SK-N-SH treated with all-trans-retinoic acid at 6 μM for 48 hours (cell line): ENCODE measurements around the gene PDLIM7.
A peak's percentile ranks its signal among the peaks of the same experiment; 100 is the strongest.

ENCODE experiments used
- ATAC-seq: fragments of 200-7000 bp; cut with Tn5 transposase; 3 replicates; pipeline ENCODE4 v1.9.1; 2020; ENCODE audit warnings: mild to moderate bottlenecking, moderate library complexity
- ARNTL ChIP-seq: fragments of 450-650 bp; formaldehyde crosslinking; IDR thresholded peaks from 2 replicates; pipeline ENCODE4 v1.5.0; 2020; ENCODE audit warnings: low read depth, mild to moderate bottlenecking, moderate library complexity, borderline replicate concordance
- BACH2 ChIP-seq: fragments of 250-450 bp; sonication (Bioruptor Pico); IDR thresholded peaks from 2 replicates; pipeline ENCODE4 v1.9.0; 2021; ENCODE audit warnings: mild to moderate bottlenecking, borderline replicate concordance
- CREB5 ChIP-seq: fragments of 250-450 bp; sonication (Bioruptor Pico); IDR thresholded peaks from 2 replicates; pipeline ENCODE4 v1.5.1; 2020; ENCODE audit warnings: low read depth, mild to moderate bottlenecking, moderate library complexity
- CSDC2 ChIP-seq: fragments of 250-450 bp; sonication (Bioruptor Pico); IDR thresholded peaks from 2 replicates; pipeline ENCODE4 v1.5.0; 2020; ENCODE audit warnings: mild to moderate bottlenecking, moderate library complexity
- ESRRG ChIP-seq: fragments of 250-450 bp; sonication (Bioruptor Pico); IDR thresholded peaks from 2 replicates; pipeline ENCODE4 v1.6.1; 2021; ENCODE audit warnings: mild to moderate bottlenecking
- GLIS3 ChIP-seq: fragments of 250-450 bp; sonication (Bioruptor Pico); IDR thresholded peaks from 2 replicates; pipeline ENCODE4 v1.5.0; 2020; ENCODE audit warnings: mild to moderate bottlenecking, moderate library complexity
- ISL1 ChIP-seq: fragments of 250-450 bp; sonication (Bioruptor Pico); IDR thresholded peaks from 2 replicates; pipeline ENCODE4 v2.1.2; 2022; ENCODE audit warnings: mild to moderate bottlenecking, moderate library complexity
- OSR1 ChIP-seq: fragments of 250-450 bp; sonication (Bioruptor Pico); IDR thresholded peaks from 2 replicates; pipeline ENCODE4 v1.8.0; 2022; ENCODE audit warnings: moderate library complexity, mild to moderate bottlenecking, inconsistent platforms
- PPARA ChIP-seq: fragments of 250-450 bp; sonication (Bioruptor Pico); IDR thresholded peaks from 2 replicates; pipeline ENCODE4 v1.5.0; 2020; ENCODE audit warnings: mild to moderate bottlenecking, borderline replicate concordance
- RARB ChIP-seq: fragments of 250-450 bp; sonication (Bioruptor Pico); IDR thresholded peaks from 2 replicates; pipeline ENCODE4 v1.8.0; 2021; ENCODE audit warnings: mild to moderate bottlenecking, moderate library complexity
- SNAI2 ChIP-seq: fragments of 250-450 bp; sonication (Bioruptor Pico); IDR thresholded peaks from 2 replicates; pipeline ENCODE4 v1.5.0; 2020; ENCODE audit warnings: mild to moderate bottlenecking, moderate library complexity
- TCF4 ChIP-seq: fragments of 250-450 bp; sonication (Bioruptor Pico); IDR thresholded peaks from 2 replicates; pipeline ENCODE4 v1.8.0; 2021; ENCODE audit warnings: mild to moderate bottlenecking, moderate library complexity, borderline replicate concordance
- ZFP3 ChIP-seq: fragments of 250-450 bp; sonication (Bioruptor Pico); IDR thresholded peaks from 2 replicates; pipeline ENCODE4 v1.5.0; 2020; ENCODE audit warnings: mild to moderate bottlenecking, moderate library complexity
- ZFP30 ChIP-seq: fragments of 450-650 bp; formaldehyde crosslinking; IDR thresholded peaks from 2 replicates; pipeline ENCODE4 v1.5.0; 2022; ENCODE audit warnings: mild to moderate bottlenecking, moderate library complexity
- ZNF565 ChIP-seq: fragments of 450-650 bp; formaldehyde crosslinking; conservative IDR thresholded peaks from 2 replicates; pipeline ENCODE4 v1.5.0; 2020; ENCODE audit warnings: low read depth, mild to moderate bottlenecking, moderate library complexity
- ZNF70 ChIP-seq: fragments of 450-650 bp; formaldehyde crosslinking; IDR thresholded peaks from 2 replicates; pipeline ENCODE4 v1.5.0; 2020; ENCODE audit warnings: mild to moderate bottlenecking, moderate library complexity
- ZNF8 ChIP-seq: fragments of 450-650 bp; formaldehyde crosslinking; IDR thresholded peaks from 2 replicates; pipeline ENCODE4 v1.5.0; 2020; ENCODE audit warnings: mild to moderate bottlenecking, moderate library complexity
- TF ChIP-seq, protein P1 (sequence below): fragments of 250-450 bp; sonication (Bioruptor Pico); IDR thresholded peaks from 2 replicates; pipeline ENCODE4 v1.8.0; 2021; ENCODE audit warnings: low read depth, mild to moderate bottlenecking, moderate library complexity, borderline replicate concordance
- TF ChIP-seq, protein P2 (sequence below): fragments of 250-450 bp; sonication (Bioruptor Pico); IDR thresholded peaks from 2 replicates; pipeline ENCODE4 v1.8.0; 2020; ENCODE audit warnings: mild to moderate bottlenecking, moderate library complexity, borderline replicate concordance

PDLIM7 gene, protein sequence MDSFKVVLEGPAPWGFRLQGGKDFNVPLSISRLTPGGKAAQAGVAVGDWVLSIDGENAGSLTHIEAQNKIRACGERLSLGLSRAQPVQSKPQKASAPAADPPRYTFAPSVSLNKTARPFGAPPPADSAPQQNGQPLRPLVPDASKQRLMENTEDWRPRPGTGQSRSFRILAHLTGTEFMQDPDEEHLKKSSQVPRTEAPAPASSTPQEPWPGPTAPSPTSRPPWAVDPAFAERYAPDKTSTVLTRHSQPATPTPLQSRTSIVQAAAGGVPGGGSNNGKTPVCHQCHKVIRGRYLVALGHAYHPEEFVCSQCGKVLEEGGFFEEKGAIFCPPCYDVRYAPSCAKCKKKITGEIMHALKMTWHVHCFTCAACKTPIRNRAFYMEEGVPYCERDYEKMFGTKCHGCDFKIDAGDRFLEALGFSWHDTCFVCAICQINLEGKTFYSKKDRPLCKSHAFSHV

DNA sequence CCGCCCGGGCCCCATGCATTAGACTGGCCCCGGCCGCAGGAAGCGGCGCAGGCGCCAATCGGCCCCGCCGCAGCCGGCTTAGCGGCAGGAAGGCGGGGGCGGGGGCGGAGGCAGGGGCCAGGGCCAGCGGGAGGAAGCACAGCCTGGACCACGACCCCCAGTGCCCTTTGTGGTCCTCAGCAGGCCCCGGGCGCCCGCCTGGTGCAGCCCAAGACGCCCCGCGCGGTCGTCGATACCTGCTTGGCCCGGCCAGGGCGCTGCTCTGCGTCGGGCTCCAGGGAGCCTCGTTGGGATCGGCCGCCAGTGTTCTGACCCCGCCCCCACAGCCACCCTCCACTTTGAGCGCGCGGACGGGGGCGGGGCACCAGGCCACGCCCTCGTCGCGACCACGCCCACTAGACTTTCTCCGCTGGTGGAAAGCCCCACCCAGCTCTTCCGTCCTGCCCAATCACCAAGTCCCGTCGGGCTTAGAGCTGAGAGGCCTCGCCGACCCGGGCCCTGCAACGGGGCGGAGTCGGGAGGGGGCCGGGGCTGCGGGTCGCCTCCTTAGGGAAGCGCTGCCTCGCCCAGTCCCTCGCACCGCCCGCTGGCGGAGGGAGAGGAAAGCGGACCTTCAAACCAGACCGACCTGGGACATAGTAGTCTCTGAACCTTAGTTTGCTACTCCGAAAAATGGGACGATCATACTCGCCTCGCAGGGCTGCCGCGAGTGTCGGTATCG is at the start of gene PDLIM7:
PDLIM7 (minus strand) TSS at position 313 of the 721 bp plus-strand sequence. CDS start 1,092 bp downstream, outside the sequence.
- peak; percentile 74 for ATAC-seq
- TF ChIP-seq RARB = no peak
- TF ChIP-seq, protein P1, sequence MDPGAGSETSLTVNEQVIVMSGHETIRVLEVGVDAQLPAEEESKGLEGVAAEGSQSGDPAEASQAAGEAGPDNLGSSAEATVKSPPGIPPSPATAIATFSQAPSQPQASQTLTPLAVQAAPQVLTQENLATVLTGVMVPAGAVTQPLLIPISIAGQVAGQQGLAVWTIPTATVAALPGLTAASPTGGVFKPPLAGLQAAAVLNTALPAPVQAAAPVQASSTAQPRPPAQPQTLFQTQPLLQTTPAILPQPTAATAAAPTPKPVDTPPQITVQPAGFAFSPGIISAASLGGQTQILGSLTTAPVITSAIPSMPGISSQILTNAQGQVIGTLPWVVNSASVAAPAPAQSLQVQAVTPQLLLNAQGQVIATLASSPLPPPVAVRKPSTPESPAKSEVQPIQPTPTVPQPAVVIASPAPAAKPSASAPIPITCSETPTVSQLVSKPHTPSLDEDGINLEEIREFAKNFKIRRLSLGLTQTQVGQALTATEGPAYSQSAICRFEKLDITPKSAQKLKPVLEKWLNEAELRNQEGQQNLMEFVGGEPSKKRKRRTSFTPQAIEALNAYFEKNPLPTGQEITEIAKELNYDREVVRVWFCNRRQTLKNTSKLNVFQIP (CRISPR knock-in tag) = peak; percentile 70; the same call in 1 of the 2 replicates

- TF ChIP-seq, protein P2, sequence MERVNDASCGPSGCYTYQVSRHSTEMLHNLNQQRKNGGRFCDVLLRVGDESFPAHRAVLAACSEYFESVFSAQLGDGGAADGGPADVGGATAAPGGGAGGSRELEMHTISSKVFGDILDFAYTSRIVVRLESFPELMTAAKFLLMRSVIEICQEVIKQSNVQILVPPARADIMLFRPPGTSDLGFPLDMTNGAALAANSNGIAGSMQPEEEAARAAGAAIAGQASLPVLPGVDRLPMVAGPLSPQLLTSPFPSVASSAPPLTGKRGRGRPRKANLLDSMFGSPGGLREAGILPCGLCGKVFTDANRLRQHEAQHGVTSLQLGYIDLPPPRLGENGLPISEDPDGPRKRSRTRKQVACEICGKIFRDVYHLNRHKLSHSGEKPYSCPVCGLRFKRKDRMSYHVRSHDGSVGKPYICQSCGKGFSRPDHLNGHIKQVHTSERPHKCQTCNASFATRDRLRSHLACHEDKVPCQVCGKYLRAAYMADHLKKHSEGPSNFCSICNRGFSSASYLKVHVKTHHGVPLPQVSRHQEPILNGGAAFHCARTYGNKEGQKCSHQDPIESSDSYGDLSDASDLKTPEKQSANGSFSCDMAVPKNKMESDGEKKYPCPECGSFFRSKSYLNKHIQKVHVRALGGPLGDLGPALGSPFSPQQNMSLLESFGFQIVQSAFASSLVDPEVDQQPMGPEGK = peak; percentile 46; the same call in 1 of the 2 replicates
- peak; percentile 15; the same call in 1 of the 2 replicates for TF ChIP-seq GLIS3 (CRISPR knock-in tag)
- peak; percentile 41; the same call in 1 of the 2 replicates for TF ChIP-seq ZFP3 (CRISPR knock-in tag)
- TF ChIP-seq PPARA (CRISPR knock-in tag) = no peak
- no peak for TF ChIP-seq ZNF565 (CRISPR knock-in tag)
- TF ChIP-seq ISL1 (CRISPR knock-in tag) = peak; percentile 87
- peak; percentile 50; the same call in 1 of the 2 replicates for TF ChIP-seq CSDC2
- no peak for TF ChIP-seq ZFP30
- TF ChIP-seq SNAI2 = 0 out of 2 replicates have a peak, but pooled peaks have one; percentile 19
- no peak for TF ChIP-seq ESRRG (CRISPR knock-in tag)
- TF ChIP-seq TCF4 (CRISPR knock-in tag) = peak; percentile 60; the same call in 1 of the 2 replicates
- peak; percentile 58; the same call in 1 of the 2 replicates for TF ChIP-seq ZNF8
- no peak for TF ChIP-seq BACH2 (CRISPR knock-in tag)
- TF ChIP-seq, all 23 proteins: peak for 8
- peak; percentile 96 for ATAC-seq
Measured at GRCh38 chr5:177546258-177546741, 48.9 kb upstream of the PDLIM7 start.

DNA sequence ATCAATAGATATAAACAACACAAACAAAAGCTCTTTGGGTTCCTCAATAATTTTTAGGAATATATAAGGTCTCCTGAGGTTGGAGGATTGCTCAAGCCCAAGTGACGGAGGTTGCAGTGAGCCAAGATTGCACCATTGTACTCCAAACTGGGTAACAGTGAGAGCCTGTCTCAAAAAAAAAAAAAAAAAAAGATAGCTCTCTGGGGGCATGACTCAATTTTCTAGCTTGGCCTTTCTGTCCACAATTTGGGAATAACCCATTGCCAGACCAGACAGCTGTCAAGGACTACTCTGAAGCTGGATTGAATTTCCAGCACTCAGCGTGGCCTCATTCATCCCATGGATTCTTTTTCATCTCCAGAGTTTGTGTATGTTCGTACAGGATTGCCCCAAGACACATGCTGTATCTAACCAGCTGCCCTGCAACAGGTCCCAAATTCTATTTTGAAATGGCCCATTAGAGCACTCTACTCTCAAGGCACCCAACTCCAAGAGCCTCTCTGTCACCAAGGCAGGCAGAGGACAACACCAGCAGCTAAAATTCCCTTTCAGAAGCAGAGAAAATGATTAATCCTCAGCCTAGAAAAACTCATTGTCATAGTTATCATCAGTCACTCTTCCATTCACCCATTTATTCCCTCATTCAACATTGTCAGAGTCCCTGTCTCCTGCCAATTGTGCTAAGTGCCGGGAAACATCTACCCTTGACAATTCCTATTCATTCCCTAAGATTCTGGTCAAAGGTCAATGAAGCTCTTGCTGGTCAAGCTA is 48.3 kb upstream of the PDLIM7 start:
- no peak for TF ChIP-seq ZFP30
- TF ChIP-seq ARNTL (CRISPR knock-in tag) = no peak
- no peak for TF ChIP-seq CREB5 (CRISPR knock-in tag)
- no peak for TF ChIP-seq CSDC2
- TF ChIP-seq SNAI2 = no peak
- TF ChIP-seq ZNF70 (CRISPR knock-in tag) = no peak
- no peak for TF ChIP-seq ZNF565 (CRISPR knock-in tag)
- ATAC-seq = no peak

DNA sequence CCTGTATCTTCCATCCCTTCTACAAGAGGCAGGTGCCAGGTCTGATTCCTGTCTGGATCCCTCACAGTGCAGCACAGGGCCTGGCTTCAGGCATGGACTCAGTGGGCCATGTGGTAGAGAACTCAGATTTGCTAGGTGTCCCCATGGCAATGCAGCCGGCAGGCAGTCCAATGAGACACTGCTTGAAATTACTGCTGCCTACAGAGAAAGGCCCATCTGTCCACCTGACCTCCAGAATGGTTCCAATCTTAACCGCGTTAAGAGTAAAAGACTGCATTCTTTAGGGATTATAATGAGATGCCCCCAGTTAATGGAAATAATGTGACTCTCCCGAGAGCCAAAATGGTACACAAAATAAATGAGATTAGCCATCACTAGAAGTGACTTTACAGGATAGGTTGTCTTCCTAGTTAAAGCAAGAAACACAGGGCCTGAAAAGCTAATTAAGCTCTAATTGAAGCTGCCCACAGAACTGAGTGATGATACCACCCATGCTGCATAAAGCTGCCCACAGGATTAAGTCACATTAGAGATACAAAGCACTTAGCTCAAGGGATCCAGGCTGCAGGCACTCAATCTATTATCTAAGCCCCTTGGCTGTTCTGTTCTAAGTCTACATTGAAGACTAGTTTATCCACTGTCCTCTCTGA is 45.5 kb upstream of the PDLIM7 start:
- no peak for TF ChIP-seq RARB
- no peak for ATAC-seq

- ATAC-seq = no peak
- TF ChIP-seq ZNF565 (CRISPR knock-in tag) (no peak), SNAI2 (no peak), RARB (no peak), OSR1 (CRISPR knock-in tag) (no peak), ZNF70 (CRISPR knock-in tag) (no peak), BACH2 (CRISPR knock-in tag) (no peak)
- TF ChIP-seq, protein P2 = no peak
- TF ChIP-seq, protein P1 (CRISPR knock-in tag) = no peak
- TF ChIP-seq, all 23 proteins: peak for 0
Measured at GRCh38 chr5:177540438-177540837, 43.0 kb upstream of the PDLIM7 start.
